ENCODE data around the gene LGALS7B.

The LGALS7B gene

DNA sequence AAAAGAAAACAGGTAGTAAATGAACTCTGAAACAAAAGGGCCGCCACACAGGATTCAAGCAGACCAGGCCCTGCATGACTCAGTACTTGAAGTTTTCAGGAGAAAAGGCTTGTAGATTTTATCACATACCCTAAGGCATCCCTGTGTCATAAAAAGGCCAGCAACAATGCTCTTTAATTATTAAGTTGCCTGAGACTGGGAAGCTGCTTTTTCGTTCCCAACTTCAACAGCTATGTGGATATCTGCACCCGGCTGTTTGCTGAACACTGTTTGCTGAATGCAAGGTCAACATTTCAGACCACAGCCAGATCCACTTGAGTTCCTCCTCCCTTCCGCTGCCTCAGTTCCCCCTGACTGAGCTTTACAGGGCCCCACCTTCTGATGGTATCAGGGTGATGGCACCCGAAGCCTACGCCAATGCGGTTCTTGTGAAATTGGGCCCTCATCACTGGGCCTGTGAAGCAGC lies 48.7 kb downstream of the LGALS7B start:
- Histone ChIP-seq H3K4me1 (ENCODE audit: insufficient read depth, poor library complexity, severe bottlenecking) (peaks cover 46% of the 10 kb centered on the region), H3K27me3 (ENCODE audit: insufficient read depth, poor library complexity, severe bottlenecking) (no peaks in the 10 kb centered on the region), H3K4me3 (ENCODE audit: severe bottlenecking) (no peak overlapping the region), H3K36me3 (ENCODE audit: low read depth) (peaks cover 66% of the 10 kb centered on the region), H3K27ac (ENCODE audit: poor library complexity, severe bottlenecking) (peak overlapping the region; percentile 82), H3K9me3 (ENCODE audit: severe bottlenecking) (no peaks in the 10 kb centered on the region)
- ATAC-seq (ENCODE audit: low read depth) = peak; percentile 28
- TF ChIP-seq, protein P1, sequence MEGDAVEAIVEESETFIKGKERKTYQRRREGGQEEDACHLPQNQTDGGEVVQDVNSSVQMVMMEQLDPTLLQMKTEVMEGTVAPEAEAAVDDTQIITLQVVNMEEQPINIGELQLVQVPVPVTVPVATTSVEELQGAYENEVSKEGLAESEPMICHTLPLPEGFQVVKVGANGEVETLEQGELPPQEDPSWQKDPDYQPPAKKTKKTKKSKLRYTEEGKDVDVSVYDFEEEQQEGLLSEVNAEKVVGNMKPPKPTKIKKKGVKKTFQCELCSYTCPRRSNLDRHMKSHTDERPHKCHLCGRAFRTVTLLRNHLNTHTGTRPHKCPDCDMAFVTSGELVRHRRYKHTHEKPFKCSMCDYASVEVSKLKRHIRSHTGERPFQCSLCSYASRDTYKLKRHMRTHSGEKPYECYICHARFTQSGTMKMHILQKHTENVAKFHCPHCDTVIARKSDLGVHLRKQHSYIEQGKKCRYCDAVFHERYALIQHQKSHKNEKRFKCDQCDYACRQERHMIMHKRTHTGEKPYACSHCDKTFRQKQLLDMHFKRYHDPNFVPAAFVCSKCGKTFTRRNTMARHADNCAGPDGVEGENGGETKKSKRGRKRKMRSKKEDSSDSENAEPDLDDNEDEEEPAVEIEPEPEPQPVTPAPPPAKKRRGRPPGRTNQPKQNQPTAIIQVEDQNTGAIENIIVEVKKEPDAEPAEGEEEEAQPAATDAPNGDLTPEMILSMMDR (IDR thresholded peaks at IDR 0.05; ENCODE audit: poor library complexity, severe bottlenecking) = no peak
- DNase-seq (ENCODE audit: low spot score) = no peak

DNA sequence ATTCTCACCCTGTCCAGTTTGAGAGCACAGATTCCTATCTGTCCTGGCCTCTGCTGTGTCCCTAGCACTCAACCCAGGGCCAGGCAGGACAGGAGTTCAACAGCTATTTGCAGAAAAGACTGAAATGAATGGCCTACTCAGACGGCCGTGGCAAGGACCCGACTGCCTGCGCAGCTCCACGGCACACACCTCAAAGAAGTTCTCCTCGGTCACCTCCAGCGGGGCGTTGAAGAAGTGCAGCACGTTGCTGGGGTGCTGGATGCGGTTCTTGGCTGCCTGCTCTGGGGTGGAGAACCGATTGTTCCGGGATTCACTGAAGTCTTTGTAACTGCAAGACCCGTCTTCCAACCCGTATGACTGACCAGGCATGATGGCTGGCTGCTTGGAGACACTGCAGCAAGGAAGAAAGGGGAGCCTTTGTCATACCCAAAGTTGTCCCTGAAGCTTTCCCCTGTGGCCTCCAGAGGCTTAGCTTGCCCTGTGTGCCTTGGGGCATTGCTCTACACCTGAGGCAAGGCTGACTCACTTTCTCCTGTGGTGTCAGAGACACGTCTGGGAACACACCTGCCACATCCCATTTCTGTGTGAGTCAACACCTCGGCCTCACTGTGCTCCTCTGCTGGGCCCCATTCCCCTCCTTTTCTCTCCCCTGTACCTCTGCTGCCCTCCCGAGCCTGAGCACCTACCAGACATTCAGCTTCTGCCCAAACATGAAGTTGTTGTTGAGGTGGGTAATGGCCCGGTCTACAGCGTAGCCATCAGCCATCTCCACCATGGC lies 49.4 kb downstream of the LGALS7B start:
- Histone ChIP-seq H3K27ac (ENCODE audit: poor library complexity, severe bottlenecking) (peak overlapping the region; percentile 82), H3K36me3 (ENCODE audit: low read depth) (peaks cover 73% of the 10 kb centered on the region), H3K27me3 (ENCODE audit: insufficient read depth, poor library complexity, severe bottlenecking) (no peaks in the 10 kb centered on the region), H3K9me3 (ENCODE audit: severe bottlenecking) (no peaks in the 10 kb centered on the region), H3K4me1 (ENCODE audit: insufficient read depth, poor library complexity, severe bottlenecking) (peaks cover 46% of the 10 kb centered on the region), H3K4me3 (ENCODE audit: severe bottlenecking) (no peak overlapping the region)
- peak; percentile 96 for DNase-seq (ENCODE audit: low spot score)
- TF ChIP-seq, protein P1 (IDR thresholded peaks at IDR 0.05; ENCODE audit: poor library complexity, severe bottlenecking) = peak; percentile 82
- ATAC-seq (ENCODE audit: low read depth) = peak; percentile 88

DNA sequence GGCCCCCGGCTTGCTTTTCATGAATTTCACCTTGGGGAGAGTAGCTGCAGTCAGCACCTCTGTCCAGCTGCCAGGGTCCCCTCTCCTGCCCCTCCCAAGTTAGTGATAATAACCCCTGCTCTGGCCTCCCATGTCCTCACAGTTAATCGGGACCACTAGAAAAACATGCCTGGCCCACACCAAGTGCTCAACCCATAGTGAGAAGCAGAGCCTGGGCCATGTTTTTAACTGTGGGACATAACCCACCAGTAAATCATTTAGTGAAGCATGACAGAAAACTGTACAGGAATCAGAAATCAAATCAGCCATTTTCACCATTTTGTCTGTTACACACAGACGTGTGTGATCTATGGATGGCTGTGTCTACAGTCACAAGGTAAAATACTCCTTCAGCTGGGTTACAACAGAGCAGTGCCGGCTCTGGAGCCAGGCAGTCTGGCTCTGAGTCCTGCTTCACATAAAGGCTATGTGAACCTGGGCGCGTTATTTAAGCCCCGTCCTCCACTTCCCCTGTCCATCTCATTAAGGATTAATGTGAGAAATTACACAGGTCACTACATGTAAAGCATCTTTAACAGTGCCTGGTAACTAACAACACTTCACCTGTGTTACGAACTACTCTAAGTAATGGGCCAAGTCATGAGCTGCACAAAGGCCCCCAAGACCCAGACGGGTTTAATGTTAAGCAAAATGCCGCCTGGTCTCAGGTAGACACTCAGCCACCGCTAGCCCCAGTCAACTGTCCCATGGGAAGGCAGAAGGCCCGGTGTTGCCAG lies 50.2 kb downstream of the LGALS7B start:
- no peak for DNase-seq (ENCODE audit: low spot score)
- Histone ChIP-seq H3K27ac (ENCODE audit: poor library complexity, severe bottlenecking) (peak overlapping the region; percentile 82), H3K9me3 (ENCODE audit: severe bottlenecking) (no peaks in the 10 kb centered on the region), H3K4me1 (ENCODE audit: insufficient read depth, poor library complexity, severe bottlenecking) (peaks cover 46% of the 10 kb centered on the region), H3K36me3 (ENCODE audit: low read depth) (peaks cover 80% of the 10 kb centered on the region), H3K4me3 (ENCODE audit: severe bottlenecking) (no peak overlapping the region), H3K27me3 (ENCODE audit: insufficient read depth, poor library complexity, severe bottlenecking) (no peaks in the 10 kb centered on the region)
- ATAC-seq (ENCODE audit: low read depth) = peak; percentile 3; the same call in 1 of the 3 replicates
- TF ChIP-seq, protein P1 (IDR thresholded peaks at IDR 0.05; ENCODE audit: poor library complexity, severe bottlenecking) = peak; percentile 49

DNA sequence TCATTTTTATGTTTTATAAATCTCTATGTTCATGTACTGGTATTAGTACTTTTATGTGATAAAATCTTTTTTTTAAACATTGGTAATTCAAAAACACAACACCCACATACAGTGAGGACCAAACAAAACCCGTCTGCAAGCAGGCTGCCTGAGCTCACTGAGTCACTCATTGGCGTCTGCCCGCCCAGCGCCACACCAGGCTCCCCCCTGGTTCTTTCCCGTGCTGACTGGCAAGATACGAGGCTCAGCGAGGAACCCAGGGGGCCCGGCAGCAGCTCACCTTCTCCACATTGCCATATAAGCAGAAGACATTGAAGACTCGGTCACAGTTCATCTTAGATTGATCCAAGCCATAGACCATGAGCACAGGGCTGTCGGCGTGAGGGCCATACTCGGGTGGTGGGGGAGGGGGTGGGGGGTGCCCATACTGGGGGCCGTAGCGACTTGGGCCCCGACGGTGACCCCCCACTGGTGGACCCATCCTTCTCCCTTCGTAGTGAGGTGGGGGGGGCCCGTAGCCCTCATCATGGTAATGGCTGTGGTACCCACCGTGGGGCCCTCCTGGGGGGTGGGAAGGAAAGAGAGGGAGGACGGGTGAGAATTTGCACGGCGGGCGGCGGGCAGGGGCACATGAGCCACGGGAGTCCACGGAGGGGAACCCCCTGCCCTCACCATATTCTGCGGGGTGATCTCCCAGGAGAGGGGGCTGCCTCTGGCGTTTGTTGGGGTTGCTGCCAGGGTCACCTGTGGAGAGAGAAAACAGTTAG lies 51.0 kb downstream of the LGALS7B start:
- DNase-seq (ENCODE audit: low spot score) = no peak
- TF ChIP-seq, protein P1 (IDR thresholded peaks at IDR 0.05; ENCODE audit: poor library complexity, severe bottlenecking) = no peak
- no peaks in the 10 kb centered on the region for H3K9me3 ChIP-seq (ENCODE audit: severe bottlenecking)
- H3K4me3 ChIP-seq (ENCODE audit: severe bottlenecking) = no peak overlapping the region
- peaks cover 46% of the 10 kb centered on the region for H3K4me1 ChIP-seq (ENCODE audit: insufficient read depth, poor library complexity, severe bottlenecking)
- no peaks in the 10 kb centered on the region for H3K27me3 ChIP-seq (ENCODE audit: insufficient read depth, poor library complexity, severe bottlenecking)
- no peak for ATAC-seq (ENCODE audit: low read depth)
- H3K36me3 ChIP-seq (ENCODE audit: low read depth) = peaks cover 89% of the 10 kb centered on the region
- peak overlapping the region; percentile 82 for H3K27ac ChIP-seq (ENCODE audit: poor library complexity, severe bottlenecking)
